Gastrocnemius medialis (tissue), 4 donors: Measurements from ENCODE around the gene C20orf141.

Source experiments
- CTCF ChIP-seq, 5 experiments: fragments of 450-650 bp in 3 of 5; fragments of 200-600 bp in 2 of 5; sonication (generic) in 2 of 5; IDR thresholded peaks in 4 of 5; conservative IDR thresholded peaks in 1 of 5; 1 replicate in 4 of 5; 2 replicates in 1 of 5; pipeline ENCODE4 v1.5.1; 2016 to 2019; ENCODE audit warnings: antibody characterized with exemption in 5 of 5, mild to moderate bottlenecking in 3 of 5, moderate library complexity in 3 of 5
- POLR2A ChIP-seq, 2 donors: fragments of 450-650 bp; IDR thresholded peaks; one replicate each; pipeline ENCODE4 v1.6.1; 2017; ENCODE audit warnings: antibody characterized with exemption in 2 of 2, mild to moderate bottlenecking in 2 of 2, moderate library complexity in 2 of 2

GRCh38 chr20:2847802-2848201 is 33.0 kb downstream of the C20orf141 start:
- no peak for TF ChIP-seq CTCF (IDR thresholded peaks at IDR 0.05 in 4 of 5, conservative IDR thresholded peaks at IDR 0.05 in 1 of 5)
- TF ChIP-seq POLR2A (IDR thresholded peaks at IDR 0.05), result no peak
